Endothelial cell (in vitro differentiated cells): ENCODE measurements around the gene DUXA. TPM values are rescaled to one million over a fixed set of nuclear protein-coding genes. Genes with fewer than 3 reads are reported as not detected.

Source experiments
- DNase-seq: peaks from one replicate; pipeline ENCODE4 v3.0.0; 2021; ENCODE audit warnings: low spot score
- H3K27ac Mint-ChIP-seq: one replicate; pipeline ENCODE4 v1.8.0; 2021; ENCODE audit warnings: mixed read lengths, inconsistent platforms; ENCODE audit not compliant: unreplicated experiment
- H3K27me3 Mint-ChIP-seq: one replicate; pipeline ENCODE4 v1.8.0; 2021; ENCODE audit warnings: mild to moderate bottlenecking, moderate library complexity, mixed read lengths, inconsistent platforms; ENCODE audit not compliant: unreplicated experiment
- H3K36me3 Mint-ChIP-seq: one replicate; pipeline ENCODE4 v1.8.0; 2021; ENCODE audit warnings: mild to moderate bottlenecking, low read depth, mixed read lengths, inconsistent platforms; ENCODE audit not compliant: unreplicated experiment
- H3K4me1 Mint-ChIP-seq: one replicate; pipeline ENCODE4 v1.8.0; 2021; ENCODE audit warnings: mild to moderate bottlenecking, mixed read lengths, inconsistent platforms; ENCODE audit not compliant: unreplicated experiment
- H3K4me3 Mint-ChIP-seq: one replicate; pipeline ENCODE4 v1.8.0; 2021; ENCODE audit warnings: mild to moderate bottlenecking, mixed read lengths, inconsistent platforms; ENCODE audit not compliant: unreplicated experiment
- H3K9me3 Mint-ChIP-seq: one replicate; pipeline ENCODE4 v1.8.0; 2021; ENCODE audit warnings: mixed read lengths, inconsistent platforms; ENCODE audit not compliant: unreplicated experiment
- CTCF ChIP-seq: fragments of 200-600 bp; sonication (generic); IDR thresholded peaks from one replicate; pipeline ENCODE4 v1.5.0; 2021; ENCODE audit warnings: antibody characterized with exemption; ENCODE audit not compliant: unreplicated experiment
- total RNA-seq: library from RNA; stranded (reverse); fragmentation: NEBNext Ultra II Directional; extraction: Animal tissue kit (Norgen Biotek cat#: 25700); gene quantifications from one replicate; pipeline ENCODE4 v1.2.1, GENCODE V29; 2021; ENCODE audit not compliant: unreplicated experiment

DUXA gene
- total RNA-seq, 1 donor from 2014 or later, result not detected

DNA sequence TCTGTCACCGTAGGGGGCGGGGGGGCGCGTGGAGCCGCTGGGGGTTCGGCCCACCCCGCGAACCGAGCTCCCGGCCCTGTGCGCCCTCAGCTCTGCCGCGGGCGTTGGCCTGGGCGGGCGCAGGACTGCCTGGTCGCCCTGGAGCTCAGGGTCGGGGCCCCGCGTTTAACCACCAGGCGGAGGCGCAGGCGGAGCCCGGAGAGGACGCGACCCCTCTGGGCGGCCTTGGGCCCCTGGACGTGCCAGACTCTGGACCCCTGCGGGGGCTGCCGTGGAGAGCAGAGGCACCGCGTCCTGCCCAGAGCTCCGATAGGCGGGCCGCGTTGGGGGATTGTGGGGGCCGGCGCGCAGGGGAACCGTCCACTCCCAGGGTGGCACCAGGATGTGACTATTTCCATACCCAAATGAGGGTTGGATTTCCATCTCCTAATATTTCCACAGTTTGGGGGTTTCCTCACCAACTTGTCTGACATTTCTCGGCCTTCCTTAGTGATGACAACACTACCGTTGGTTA lies 60.5 kb downstream of the DUXA start:
- Mint-ChIP-seq H3K9me3 (peaks cover 17% of the 10 kb centered on the region), H3K27me3 (peaks cover 6% of the 10 kb centered on the region), H3K4me3 (no peak overlapping the region), H3K27ac (no peak overlapping the region), H3K4me1 (no peaks in the 10 kb centered on the region), H3K36me3 (peaks cover 10% of the 10 kb centered on the region)
- no peak for DNase-seq
- no peak for TF ChIP-seq CTCF

- no peak for DNase-seq
- Mint-ChIP-seq H3K9me3 (peaks cover 17% of the 10 kb centered on the region), H3K4me3 (no peak overlapping the region), H3K36me3 (peaks cover 10% of the 10 kb centered on the region), H3K27ac (no peak overlapping the region), H3K27me3 (peaks cover 6% of the 10 kb centered on the region), H3K4me1 (no peaks in the 10 kb centered on the region)
- TF ChIP-seq CTCF, result no peak
Measured at GRCh38 chr19:57105976-57106721, 61.1 kb downstream of the DUXA start.

Other genes with a start within 250 kb of the DUXA start
- gene USP29, start 47.5 kb downstream of the DUXA start, total RNA-seq, result not detected
- gene ZIM3, start 22.3 kb downstream of the DUXA start, total RNA-seq, result not detected
- 29.0 TPM for gene ZNF264, start 24.0 kb upstream of the DUXA start, total RNA-seq
- gene AURKC, start 63.5 kb upstream of the DUXA start, total RNA-seq, result 3.2 TPM
- 20.4 TPM for gene ZNF805, start 73.1 kb upstream of the DUXA start, total RNA-seq
- 51.2 TPM for gene ZNF460, start 113.0 kb upstream of the DUXA start, total RNA-seq
- 13.7 TPM for gene ZNF543, start 153.0 kb upstream of the DUXA start, total RNA-seq
- 15.7 TPM for gene ZNF304, start 183.8 kb upstream of the DUXA start, total RNA-seq
- 13.0 TPM for gene TRAPPC2B, start 196.1 kb upstream of the DUXA start, total RNA-seq
- 4.8 TPM for gene ZNF547, start 196.1 kb upstream of the DUXA start, total RNA-seq
- gene ZNF548, start 222.4 kb upstream of the DUXA start, total RNA-seq, result 26.1 TPM
- gene ZNF17, start 243.7 kb upstream of the DUXA start, total RNA-seq, result 13.7 TPM